Neural progenitor cell (in vitro differentiated cells): ENCODE measurements around the gene FAT2. TPM values are rescaled to one million over a fixed set of nuclear protein-coding genes. Genes with fewer than 3 reads are reported as not detected.

Experiments used
- DNase-seq: peaks from one replicate; pipeline ENCODE4 v3.0.0-alpha.2; 2016; ENCODE audit warnings: low spot score
- H2AFZ ChIP-seq: fragments of 200-600 bp; sonication (generic); replicated peaks from 2 replicates; pipeline ENCODE4 v1.6.1; 2016; ENCODE audit warnings: antibody characterized with exemption
- H3F3A ChIP-seq: fragments of 200-600 bp; sonication (generic); 2 replicates; pipeline ENCODE4 v1.6.1; 2016; ENCODE audit warnings: antibody characterized with exemption, low read depth
- H3K27ac ChIP-seq: fragments of 200-600 bp; sonication (generic); 2 replicates; pipeline ENCODE4 v1.5.1; 2016; ENCODE audit warnings: mild to moderate bottlenecking
- H3K27me3 ChIP-seq: fragments of 200-600 bp; sonication (generic); 2 replicates; pipeline ENCODE4 v1.6.1; 2016; ENCODE audit warnings: mild to moderate bottlenecking, moderate library complexity
- H3K36me3 ChIP-seq: fragments of 200-600 bp; sonication (generic); 2 replicates; pipeline ENCODE4 v1.5.1; 2016
- H3K4me1 ChIP-seq: fragments of 200-600 bp; sonication (generic); 2 replicates; pipeline ENCODE4 v1.6.1; 2016; ENCODE audit warnings: mixed run types
- H3K4me2 ChIP-seq: fragments of 200-600 bp; sonication (generic); 2 replicates; pipeline ENCODE4 v1.6.1; 2016
- H3K4me3 ChIP-seq: fragments of 200-600 bp; sonication (generic); 2 replicates; pipeline ENCODE4 v1.5.1; 2016
- H3K79me2 ChIP-seq: fragments of 200-600 bp; sonication (generic); 2 replicates; pipeline ENCODE4 v1.6.1; 2016; ENCODE audit warnings: low read depth
- H3K9ac ChIP-seq: fragments of 200-600 bp; sonication (generic); 2 replicates; pipeline ENCODE4 v1.6.1; 2016
- H3K9me3 ChIP-seq: fragments of 200-600 bp; sonication (generic); 2 replicates; pipeline ENCODE4 v1.5.1; 2016; ENCODE audit warnings: low read depth
- H4K20me1 ChIP-seq: fragments of 200-600 bp; sonication (generic); 2 replicates; pipeline ENCODE4 v1.6.1; 2016; ENCODE audit warnings: low read depth
- H3K27ac Mint-ChIP-seq: 3 replicates; pipeline ENCODE4 v1.8.0; 2021; ENCODE audit warnings: mixed read lengths
- H3K27me3 Mint-ChIP-seq: 2 replicates; pipeline ENCODE4 v1.8.0; 2022; ENCODE audit warnings: low read depth, mild to moderate bottlenecking, inconsistent platforms, moderate library complexity, mixed read lengths; ENCODE audit not compliant: insufficient read depth
- H3K36me3 Mint-ChIP-seq: 3 replicates; pipeline ENCODE4 v1.8.0; 2021; ENCODE audit warnings: mixed read lengths
- H3K4me1 Mint-ChIP-seq: 3 replicates; pipeline ENCODE4 v1.8.0; 2021; ENCODE audit warnings: mixed read lengths
- H3K4me3 Mint-ChIP-seq: 3 replicates; pipeline ENCODE4 v1.8.0; 2021; ENCODE audit warnings: mild to moderate bottlenecking, moderate library complexity, mixed read lengths
- H3K9me3 Mint-ChIP-seq: 3 replicates; pipeline ENCODE4 v1.8.0; 2020; ENCODE audit warnings: mixed read lengths
- EZH2 ChIP-seq: fragments of 200-600 bp; sonication (generic); IDR thresholded peaks from 2 replicates; pipeline ENCODE4 v1.6.1; 2017; ENCODE audit warnings: antibody characterized with exemption, mild to moderate bottlenecking, moderate library complexity
- EZH2phosphoT487 ChIP-seq: fragments of 200-600 bp; sonication (generic); IDR thresholded peaks from 2 replicates; pipeline ENCODE4 v1.6.1; 2017; ENCODE audit warnings: antibody characterized with exemption
- total RNA-seq: library from RNA; depleted of rRNA; stranded (reverse); fragments of >200 nt; gene quantifications from 2 replicates; pipeline ENCODE4 v1.2.3, GENCODE V29; 2015; ENCODE audit warnings: low replicate concordance
- TF ChIP-seq, protein P1 (sequence below): fragments of 200-600 bp; sonication (generic); IDR thresholded peaks from 2 replicates; pipeline ENCODE4 v1.5.1; 2017; ENCODE audit warnings: antibody characterized with exemption, mild to moderate bottlenecking

FAT2 gene
- total RNA-seq, 1 donor from 2014 or later = 0.36 TPM

DNA sequence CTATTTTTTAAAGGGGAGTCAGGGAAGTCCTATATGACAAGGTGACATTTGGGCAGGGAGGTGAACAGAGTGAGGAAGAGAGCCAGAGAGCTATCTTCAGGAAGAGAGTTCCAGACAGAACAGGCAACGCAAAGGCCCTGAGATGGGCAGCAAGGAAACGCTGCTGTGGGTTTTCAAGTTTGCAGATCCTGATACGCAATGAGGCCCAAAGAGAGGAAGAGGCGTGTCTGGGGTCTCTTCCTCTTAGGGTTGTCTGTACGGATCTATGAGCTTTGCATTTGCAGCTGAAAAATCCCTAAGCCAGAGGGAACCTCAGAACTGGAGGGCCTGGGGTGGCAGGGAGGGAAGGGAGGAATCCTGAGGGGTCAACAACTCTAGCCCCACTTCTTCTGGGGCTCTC is 13.6 kb downstream of the FAT2 start:
- no peaks in the 10 kb centered on the region for H4K20me1 ChIP-seq
- no peak overlapping the region for H3K4me3 ChIP-seq
- H3K27me3 ChIP-seq = no peaks in the 10 kb centered on the region
- H3K36me3 ChIP-seq = no peaks in the 10 kb centered on the region
- H3K4me1 ChIP-seq = peaks cover 11% of the 10 kb centered on the region
- no peaks in the 10 kb centered on the region for H3K9me3 ChIP-seq
- no peaks in the 10 kb centered on the region for H3F3A ChIP-seq
- Mint-ChIP-seq H3K4me1 (peaks cover 6% of the 10 kb centered on the region), H3K36me3 (no peaks in the 10 kb centered on the region), H3K27me3 (no peaks in the 10 kb centered on the region), H3K4me3 (no peak overlapping the region), H3K27ac (peak overlapping the region; percentile 0), H3K9me3 (no peaks in the 10 kb centered on the region)
- H3K9ac ChIP-seq = no peak overlapping the region
- DNase-seq = no peak
- no peak overlapping the region for H2AFZ ChIP-seq
- H3K79me2 ChIP-seq = no peaks in the 10 kb centered on the region
- no peak overlapping the region for H3K4me2 ChIP-seq
- TF ChIP-seq EZH2phosphoT487 (no peak), EZH2 (no peak)
- TF ChIP-seq, protein P1, sequence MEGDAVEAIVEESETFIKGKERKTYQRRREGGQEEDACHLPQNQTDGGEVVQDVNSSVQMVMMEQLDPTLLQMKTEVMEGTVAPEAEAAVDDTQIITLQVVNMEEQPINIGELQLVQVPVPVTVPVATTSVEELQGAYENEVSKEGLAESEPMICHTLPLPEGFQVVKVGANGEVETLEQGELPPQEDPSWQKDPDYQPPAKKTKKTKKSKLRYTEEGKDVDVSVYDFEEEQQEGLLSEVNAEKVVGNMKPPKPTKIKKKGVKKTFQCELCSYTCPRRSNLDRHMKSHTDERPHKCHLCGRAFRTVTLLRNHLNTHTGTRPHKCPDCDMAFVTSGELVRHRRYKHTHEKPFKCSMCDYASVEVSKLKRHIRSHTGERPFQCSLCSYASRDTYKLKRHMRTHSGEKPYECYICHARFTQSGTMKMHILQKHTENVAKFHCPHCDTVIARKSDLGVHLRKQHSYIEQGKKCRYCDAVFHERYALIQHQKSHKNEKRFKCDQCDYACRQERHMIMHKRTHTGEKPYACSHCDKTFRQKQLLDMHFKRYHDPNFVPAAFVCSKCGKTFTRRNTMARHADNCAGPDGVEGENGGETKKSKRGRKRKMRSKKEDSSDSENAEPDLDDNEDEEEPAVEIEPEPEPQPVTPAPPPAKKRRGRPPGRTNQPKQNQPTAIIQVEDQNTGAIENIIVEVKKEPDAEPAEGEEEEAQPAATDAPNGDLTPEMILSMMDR = no peak
- H3K27ac ChIP-seq = no peak overlapping the region

DNA sequence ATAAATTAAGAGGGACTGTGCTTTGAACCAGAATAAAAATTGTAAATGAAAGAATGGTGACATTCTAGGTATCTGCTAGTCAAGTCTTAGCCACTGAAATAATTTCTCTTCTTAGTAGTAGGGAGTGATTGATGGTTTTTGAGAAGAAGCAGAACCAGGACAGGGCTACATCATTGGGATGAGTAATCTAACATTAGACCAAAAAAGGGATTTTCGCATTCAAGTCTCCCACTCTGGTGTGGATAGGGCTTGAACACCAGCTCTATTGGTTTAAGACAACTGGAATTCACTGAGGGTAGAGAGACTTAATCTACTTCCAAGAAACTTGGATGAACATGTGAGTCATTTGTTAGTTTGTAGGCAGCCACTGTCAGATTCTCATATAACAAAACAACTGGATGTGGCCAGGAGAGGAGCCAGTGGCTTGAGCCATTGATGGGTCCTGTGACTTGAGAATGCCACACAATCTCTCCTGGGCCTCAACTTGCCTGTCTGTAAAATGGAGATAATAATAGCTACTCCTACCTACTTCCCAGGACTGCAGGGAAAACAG is 16.6 kb downstream of the FAT2 start:
- H3K9ac ChIP-seq = no peak overlapping the region
- no peak overlapping the region for H3K4me3 Mint-ChIP-seq

DNA sequence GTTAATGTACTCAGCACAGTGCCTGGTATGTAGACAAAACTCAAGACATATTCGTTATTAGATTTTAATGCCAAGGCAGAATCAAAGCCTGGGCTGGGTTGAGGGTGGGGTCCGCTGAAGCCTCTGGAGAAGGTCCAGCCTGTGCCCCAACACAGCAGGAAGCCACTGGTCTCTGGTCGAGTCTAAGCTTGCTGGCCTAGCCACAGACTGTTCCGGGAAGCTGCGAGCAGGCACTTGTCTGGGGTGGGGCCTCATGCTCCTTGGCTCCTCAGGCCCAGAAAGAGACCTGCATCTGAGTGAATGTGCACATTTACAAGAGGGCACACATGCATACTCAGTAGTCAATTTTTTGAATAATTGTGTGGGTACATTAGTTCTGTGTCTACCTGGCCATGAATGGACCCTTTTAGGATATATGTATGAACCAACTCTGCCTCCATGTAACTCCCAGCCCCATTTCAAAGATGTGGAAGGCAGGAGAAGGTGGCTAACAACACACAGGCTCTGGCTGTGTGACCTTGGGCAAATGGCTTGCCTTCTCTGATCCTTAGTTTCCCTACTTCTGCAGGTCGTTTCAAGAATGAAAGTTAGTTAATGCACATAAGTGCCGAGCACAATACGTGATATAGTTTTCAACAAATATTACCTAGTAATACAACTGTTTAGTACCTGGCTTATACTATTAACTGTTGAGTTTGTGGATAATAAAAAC is 18.3 kb downstream of the FAT2 start:
- no peaks in the 10 kb centered on the region for H3K36me3 ChIP-seq
- H4K20me1 ChIP-seq = no peaks in the 10 kb centered on the region
- H3F3A ChIP-seq = no peaks in the 10 kb centered on the region
- H3K27ac ChIP-seq = no peak overlapping the region
- no peak overlapping the region for H2AFZ ChIP-seq
- Mint-ChIP-seq H3K4me3 (no peak overlapping the region), H3K27ac (no peak overlapping the region), H3K4me1 (no peaks in the 10 kb centered on the region), H3K9me3 (no peaks in the 10 kb centered on the region), H3K36me3 (no peaks in the 10 kb centered on the region), H3K27me3 (no peaks in the 10 kb centered on the region)
- no peak overlapping the region for H3K4me2 ChIP-seq
- TF ChIP-seq EZH2phosphoT487 (no peak), EZH2 (no peak)
- TF ChIP-seq, protein P1 = no peak
- H3K9me3 ChIP-seq = no peaks in the 10 kb centered on the region
- no peaks in the 10 kb centered on the region for H3K27me3 ChIP-seq
- DNase-seq = no peak
- no peaks in the 10 kb centered on the region for H3K79me2 ChIP-seq
- H3K4me3 ChIP-seq = no peak overlapping the region
- H3K4me1 ChIP-seq = no peaks in the 10 kb centered on the region
- no peak overlapping the region for H3K9ac ChIP-seq

More for the DNA sequence above, 16.6 kb downstream of the FAT2 start:
- Histone ChIP-seq H3K27ac (no peak overlapping the region), H2AFZ (no peak overlapping the region), H3K9me3 (no peaks in the 10 kb centered on the region), H3K79me2 (no peaks in the 10 kb centered on the region), H4K20me1 (no peaks in the 10 kb centered on the region), H3F3A (no peaks in the 10 kb centered on the region), H3K4me1 (no peaks in the 10 kb centered on the region), H3K4me3 (no peak overlapping the region), H3K27me3 (no peaks in the 10 kb centered on the region), H3K4me2 (no peak overlapping the region), H3K36me3 (no peaks in the 10 kb centered on the region)
- no peaks in the 10 kb centered on the region for H3K9me3 Mint-ChIP-seq
- no peak for DNase-seq
- no peak for TF ChIP-seq EZH2
- no peak for TF ChIP-seq EZH2phosphoT487
- TF ChIP-seq, protein P1 = no peak
- H3K36me3 Mint-ChIP-seq = no peaks in the 10 kb centered on the region
- H3K27me3 Mint-ChIP-seq = no peaks in the 10 kb centered on the region
- no peaks in the 10 kb centered on the region for H3K4me1 Mint-ChIP-seq
- no peak overlapping the region for H3K27ac Mint-ChIP-seq
